Urothelium cell line (cell line): Measurements from ENCODE around the gene PNP.
"Not testable (repeated sequence)": the region's sequence is repeated elsewhere in the genome, so short reads cannot be mapped to it uniquely, and the experiment has no call there.

ENCODE experiments used
- DNase-seq: peaks from one replicate; pipeline ENCODE4 v3.0.0; 2011; ENCODE audit warnings: low spot score, mixed read lengths
- FAIRE-seq: peaks from 2 replicates; lab custom pipeline; 2011; peaks lifted over from hg19 to GRCh38; lab: Jason Lieb, UNC

The PNP gene

GRCh38 chr14:20469242-20469889 is at the start of gene PNP:
Gene PNP, plus strand, starts transcription at chr14:20469406. Its CDS starts 119 bp downstream, at chr14:20469525.
- FAIRE-seq (peak; percentile 86), DNase-seq (peak; percentile 98)

GRCh38 chr14:20419419-20419818 is 49.8 kb upstream of the PNP start:
- FAIRE-seq: no peak
- DNase-seq: no peak

GRCh38 chr14:20421267-20421666 is 47.9 kb upstream of the PNP start:
- no peak for FAIRE-seq
- DNase-seq: no peak

GRCh38 chr14:20422886-20423285 is 46.3 kb upstream of the PNP start:
- DNase-seq (no peak), FAIRE-seq (no peak)

GRCh38 chr14:20424851-20425250 is 44.4 kb upstream of the PNP start:
- no peak for FAIRE-seq
- DNase-seq: no peak

GRCh38 chr14:20427231-20428009 is 41.8 kb upstream of the PNP start:
- FAIRE-seq (no peak), DNase-seq (peak; percentile 77)

GRCh38 chr14:20428010-20428365 is 41.2 kb upstream of the PNP start:
- no peak for DNase-seq
- FAIRE-seq: no peak

GRCh38 chr14:20428802-20429201 is 40.4 kb upstream of the PNP start:
- FAIRE-seq (peak; percentile 13), DNase-seq (no peak)

GRCh38 chr14:20429801-20430669 is 39.2 kb upstream of the PNP start:
- DNase-seq (no peak), FAIRE-seq (peak; percentile 32)

- FAIRE-seq (no peak), DNase-seq (no peak)
Observed at GRCh38 chr14:20434701-20435581, 34.3 kb upstream of the PNP start.

GRCh38 chr14:20435582-20436362 is 33.4 kb upstream of the PNP start, which contains the start of gene KLHL33:
Gene KLHL33, minus strand, starts transcription at chr14:20436166. Its CDS starts 355 bp downstream, at chr14:20435811.
- no peak for DNase-seq

GRCh38 chr14:20436363-20436755 is 32.8 kb upstream of the PNP start:
- no peak for DNase-seq

More at GRCh38 chr14:20435582-20436362, 33.4 kb upstream of the PNP start, which contains the start of gene KLHL33:
- no peak for FAIRE-seq

GRCh38 chr14:20438664-20439063 is 30.5 kb upstream of the PNP start:
- no peak for FAIRE-seq
- no peak for DNase-seq

More at GRCh38 chr14:20436363-20436755, 32.8 kb upstream of the PNP start:
- no peak for FAIRE-seq

- no peak for DNase-seq
Observed at GRCh38 chr14:20440465-20440864, 28.7 kb upstream of the PNP start.

GRCh38 chr14:20440882-20441281 is 28.3 kb upstream of the PNP start:
- DNase-seq (no peak), FAIRE-seq (no peak)

More at GRCh38 chr14:20440465-20440864, 28.7 kb upstream of the PNP start:
- no peak for FAIRE-seq

GRCh38 chr14:20441461-20441860 is 27.7 kb upstream of the PNP start:
- no peak for FAIRE-seq
- no peak for DNase-seq

- DNase-seq, FAIRE-seq: not testable (repeated sequence)
Observed at GRCh38 chr14:20443650-20444049, 25.6 kb upstream of the PNP start.

GRCh38 chr14:20446889-20447288 is 22.3 kb upstream of the PNP start:
- FAIRE-seq (no peak), DNase-seq (no peak)

- FAIRE-seq, DNase-seq: not testable (repeated sequence)
Observed at GRCh38 chr14:20452831-20453230, 16.4 kb upstream of the PNP start.
